Lung (tissue), 12 donors: ENCODE data around the gene IRF8. TPM values are rescaled to one million over a fixed set of nuclear protein-coding genes. Genes with fewer than 3 reads are reported as not detected.

ENCODE experiments used
- ATAC-seq: fragments of 200-7000 bp; cut with Tn5 transposase; one replicate; pipeline ENCODE4 v1.9.1; 2020; ENCODE audit warnings: moderate number of reproducible peaks; ENCODE audit not compliant: insufficient read depth, low FRiP score
- DNase-seq, 3 donors: peaks; one replicate each; pipeline ENCODE4 v3.0.0-alpha.2; 2013 to 2017
- H3K27ac ChIP-seq, 2 donors: one replicate each; pipeline ENCODE4 v1.5.1; 2013; ENCODE audit warnings: mild to moderate bottlenecking in 2 of 2, moderate library complexity in 2 of 2, control low read depth in 1 of 2, inconsistent platforms in 1 of 2, low read depth in 1 of 2, low read length in 1 of 2
- H3K27me3 ChIP-seq, 3 donors: one replicate each; pipeline ENCODE4 v1.5.1; 2013; ENCODE audit warnings: low read length in 2 of 3; ENCODE audit not compliant: control insufficient read depth in 3 of 3, insufficient read depth in 3 of 3
- H3K36me3 ChIP-seq, 4 donors: one replicate each; pipeline ENCODE4 v1.5.1; 2013; ENCODE audit warnings: low read length in 4 of 4, mild to moderate bottlenecking in 1 of 4, moderate library complexity in 1 of 4; ENCODE audit not compliant: control insufficient read depth in 4 of 4, insufficient read depth in 4 of 4
- H3K4me1 ChIP-seq, 5 donors: one replicate each; pipeline ENCODE4 v1.5.1; 2013; ENCODE audit warnings: low read length in 5 of 5, mild to moderate bottlenecking in 2 of 5, moderate library complexity in 1 of 5; ENCODE audit not compliant: control insufficient read depth in 5 of 5, insufficient read depth in 5 of 5
- H3K4me3 ChIP-seq: one replicate; pipeline ENCODE4 v1.5.1; 2013; ENCODE audit warnings: mild to moderate bottlenecking, control low read depth, moderate library complexity
- H3K9ac ChIP-seq, 2 donors: one replicate each; pipeline ENCODE4 v1.5.1; 2013; ENCODE audit warnings: low read length in 2 of 2, control low read depth in 1 of 2; ENCODE audit not compliant: insufficient read depth in 1 of 2
- H3K9me3 ChIP-seq, 4 donors: one replicate each; pipeline ENCODE4 v1.5.1; 2013; ENCODE audit warnings: low read length in 3 of 4, mild to moderate bottlenecking in 1 of 4, moderate library complexity in 1 of 4; ENCODE audit not compliant: control insufficient read depth in 4 of 4, insufficient read depth in 3 of 4
- WGBS, 2 donors: extraction: QIAGEN DNeasy Blood & Tissue Kit; methylation state at CpG; one replicate each; pipeline ENCODE4 v1.1.7; 2013; 5-methylcytosine and 5-hydroxymethylcytosine counted together
- polyA plus RNA-seq, 2 donors: library from polyadenylated mRNA; stranded (reverse); fragments of 200-250 nt; gene quantifications; one replicate each; pipeline ENCODE4 v1.2.1, GENCODE V29; 2013
- total RNA-seq, 2 donors: library from RNA; depleted of rRNA in 1 of 2; stranded (reverse); fragments of >200 nt in 1 of 2; gene quantifications; one replicate each; pipeline ENCODE4 v1.2.1, GENCODE V29; 2014 to 2021
- TF ChIP-seq, protein P1 (sequence below): IDR thresholded peaks from 2 replicates; pipeline ENCODE4 v1.5.1; 2012; ENCODE audit warnings: mild to moderate bottlenecking; ENCODE audit errors: control extremely low read depth, extremely low read depth
- donor health status: control.
- donor health status: control.
- donor health status: Bipolar disorder and iron deficiency.
- donor health status: healthy.
- donor health status: DM: yes; HTN: yes; CAD: no.

The IRF8 gene
- total and polyA plus RNA-seq, 4 donors = 7.3 to 48.3 (median 37.0) TPM

DNA sequence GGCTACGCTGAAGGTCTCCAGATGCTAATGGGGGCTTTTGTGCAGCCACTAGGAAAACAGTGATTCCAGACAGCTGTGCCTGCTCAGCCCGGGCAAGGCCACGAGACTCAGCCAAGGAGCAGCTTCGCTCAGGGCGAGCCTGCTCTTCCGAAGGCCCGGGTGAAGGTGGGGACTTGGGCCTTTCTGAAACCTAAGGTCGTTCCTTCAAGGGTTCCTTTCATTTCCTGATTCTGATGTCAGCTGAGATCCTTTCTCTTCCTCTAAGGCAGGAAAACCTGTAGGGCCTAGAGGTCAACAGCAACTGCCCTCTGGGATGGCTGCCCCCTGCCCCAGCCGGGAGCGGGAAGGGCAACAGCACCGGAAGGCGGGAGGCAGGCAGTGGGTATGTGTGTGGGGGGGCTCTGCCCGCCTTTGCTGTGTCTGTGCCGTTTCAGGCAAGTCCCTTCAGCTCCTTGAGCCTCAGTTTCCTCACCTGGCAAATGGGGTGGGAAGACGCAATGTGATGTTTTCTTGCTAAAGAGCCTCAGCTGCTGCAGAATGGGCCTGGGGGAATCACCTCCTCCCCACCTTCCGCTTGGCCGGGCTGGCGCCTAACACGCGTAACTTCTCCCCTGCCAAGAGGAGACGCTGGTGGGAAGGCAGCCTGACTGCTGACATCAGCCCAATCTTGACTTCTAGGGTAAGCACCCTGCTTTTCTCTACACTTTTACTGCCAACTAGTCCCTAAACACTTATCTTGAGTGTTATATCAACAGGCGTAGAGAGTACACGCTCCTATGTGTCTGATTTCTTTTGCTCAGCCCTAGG lies 32.8 kb downstream of the IRF8 start:
- H3K9ac ChIP-seq = no peak overlapping the region
- TF ChIP-seq, protein P1, sequence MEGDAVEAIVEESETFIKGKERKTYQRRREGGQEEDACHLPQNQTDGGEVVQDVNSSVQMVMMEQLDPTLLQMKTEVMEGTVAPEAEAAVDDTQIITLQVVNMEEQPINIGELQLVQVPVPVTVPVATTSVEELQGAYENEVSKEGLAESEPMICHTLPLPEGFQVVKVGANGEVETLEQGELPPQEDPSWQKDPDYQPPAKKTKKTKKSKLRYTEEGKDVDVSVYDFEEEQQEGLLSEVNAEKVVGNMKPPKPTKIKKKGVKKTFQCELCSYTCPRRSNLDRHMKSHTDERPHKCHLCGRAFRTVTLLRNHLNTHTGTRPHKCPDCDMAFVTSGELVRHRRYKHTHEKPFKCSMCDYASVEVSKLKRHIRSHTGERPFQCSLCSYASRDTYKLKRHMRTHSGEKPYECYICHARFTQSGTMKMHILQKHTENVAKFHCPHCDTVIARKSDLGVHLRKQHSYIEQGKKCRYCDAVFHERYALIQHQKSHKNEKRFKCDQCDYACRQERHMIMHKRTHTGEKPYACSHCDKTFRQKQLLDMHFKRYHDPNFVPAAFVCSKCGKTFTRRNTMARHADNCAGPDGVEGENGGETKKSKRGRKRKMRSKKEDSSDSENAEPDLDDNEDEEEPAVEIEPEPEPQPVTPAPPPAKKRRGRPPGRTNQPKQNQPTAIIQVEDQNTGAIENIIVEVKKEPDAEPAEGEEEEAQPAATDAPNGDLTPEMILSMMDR = no peak
- H3K4me1 ChIP-seq = peaks cover 0 to 21% (median 12%) of the 10 kb centered on the region in 5 donors
- H3K4me3 ChIP-seq = no peak overlapping the region
- WGBS, 2 donors = 67 to 78% methylated on average over 23 of the region's 23 CpGs
- DNase-seq (peak in 1 of 3 donors; percentile 59), ATAC-seq (peak; percentile 16)
- H3K27ac ChIP-seq = no peak overlapping the region
- no peaks in the 10 kb centered on the region for H3K36me3 ChIP-seq
- H3K9me3 ChIP-seq = no peaks in the 10 kb centered on the region
- H3K27me3 ChIP-seq = peaks cover 0 to 2% (median 0%) of the 10 kb centered on the region in 3 donors

DNA sequence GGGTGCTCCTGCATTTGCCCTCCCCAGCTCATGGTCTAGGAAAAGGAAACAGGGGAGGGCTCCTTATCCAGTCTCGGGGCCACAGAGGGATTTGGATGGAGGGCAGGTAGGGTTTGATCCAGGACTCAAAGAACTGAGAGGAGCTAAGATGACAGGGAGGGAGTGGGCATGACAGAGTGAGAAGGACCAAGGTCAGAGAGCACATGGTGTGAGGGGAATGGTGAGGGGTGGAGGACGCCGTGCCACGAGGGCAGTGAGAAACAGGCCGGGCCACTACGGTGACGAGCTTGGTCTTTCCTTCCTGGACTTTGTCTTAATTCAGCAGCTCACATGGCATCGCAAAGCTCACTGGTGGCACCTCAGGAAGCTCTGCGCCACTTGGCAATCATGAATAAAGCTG lies 35.2 kb downstream of the IRF8 start:
- Histone ChIP-seq H3K27me3 (peaks cover 0 to 2% (median 0%) of the 10 kb centered on the region in 3 donors), H3K27ac (no peak overlapping the region), H3K9ac (no peak overlapping the region), H3K36me3 (no peaks in the 10 kb centered on the region), H3K4me3 (no peak overlapping the region), H3K4me1 (peaks cover 0 to 10% (median 0%) of the 10 kb centered on the region in 5 donors), H3K9me3 (no peaks in the 10 kb centered on the region)
- WGBS, 2 donors = 79 to 80% methylated on average over 9 of the region's 9 CpGs
- TF ChIP-seq, protein P1 = no peak
- DNase-seq (no peak), ATAC-seq (no peak)

DNA sequence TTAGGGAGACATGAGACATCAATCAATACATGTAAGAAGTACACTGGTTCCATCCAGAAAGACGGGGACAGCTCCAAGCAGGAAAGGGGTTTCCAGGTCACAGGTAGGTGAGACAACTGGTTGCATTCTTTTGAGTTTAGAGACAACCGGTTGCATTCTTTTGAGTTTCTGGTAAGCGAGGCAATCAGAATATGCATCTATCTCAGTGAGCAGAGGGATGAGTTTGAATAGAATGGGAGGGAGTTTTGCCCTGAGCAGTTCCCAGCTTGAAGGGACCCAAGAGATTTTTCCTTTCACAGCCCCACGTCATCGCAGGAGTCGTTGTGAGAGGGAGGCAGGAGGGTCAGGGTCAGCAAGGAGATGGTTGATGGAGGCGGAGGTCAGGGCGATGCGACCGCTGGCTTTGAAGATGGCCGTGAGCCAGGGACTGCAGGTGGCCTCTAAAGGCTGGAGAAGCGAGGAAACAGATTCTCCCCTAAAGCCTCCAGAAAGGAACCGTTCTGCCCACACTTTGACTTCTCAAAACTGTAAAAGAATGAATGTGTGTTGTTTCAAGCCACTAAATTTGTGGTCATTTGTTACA lies 36.5 kb downstream of the IRF8 start:
- TF ChIP-seq, protein P1 = no peak
- H3K27me3 ChIP-seq = peaks cover 0 to 4% (median 0%) of the 10 kb centered on the region in 3 donors
- no peaks in the 10 kb centered on the region for H3K36me3 ChIP-seq
- WGBS, 2 donors = 38 to 56% methylated on average over 13 of the region's 13 CpGs
- H3K27ac ChIP-seq = no peak overlapping the region
- no peak overlapping the region for H3K9ac ChIP-seq
- H3K4me1 ChIP-seq = peaks cover 0 to 10% (median 0%) of the 10 kb centered on the region in 5 donors
- H3K9me3 ChIP-seq = no peaks in the 10 kb centered on the region
- DNase-seq = no peak
- no peak for ATAC-seq
- H3K4me3 ChIP-seq = no peak overlapping the region
